HCT116 (cell line): ENCODE measurements around the gene DCTN2. TPM values are rescaled to one million over a fixed set of nuclear protein-coding genes. Genes with fewer than 3 reads are reported as not detected.

ENCODE experiments used
- ATAC-seq: fragments of 200-7000 bp; cut with Tn5 transposase; 2 replicates; pipeline ENCODE4 v1.9.1; 2020; ENCODE audit warnings: mild to moderate bottlenecking, moderate library complexity
- BruUV-seq: library from RNA; stranded (reverse); fragments of 400-500 nt; replicated peaks from 2 replicates; lab custom pipeline; 2021; lab: Mats Ljungman, UMichigan
- CTCF ChIA-PET: fragments of 300-600 bp; sonication (Branson Sonifier 250); formaldehyde crosslinking; loops from one replicate; lab custom pipeline; 2021; ENCODE audit warnings: antibody characterized with exemption; lab: Charles Lee
- POLR2A ChIA-PET: fragments of 300-600, 350-600 bp; sonication (Branson Sonifier 250); formaldehyde crosslinking; loops from one replicate; lab custom pipeline; 2021; ENCODE audit warnings: antibody characterized with exemption; lab: Charles Lee
- RAD21 ChIA-PET, 2 experiments: fragments of 300-600 bp; sonication (Branson Sonifier 250); formaldehyde crosslinking; loops; one replicate each; lab custom pipeline; 2023; ENCODE audit warnings: low total read pairs in 2 of 2; ENCODE audit not compliant: uncharacterized antibody in 2 of 2, unreplicated experiment in 2 of 2, low non-redundant PET in 1 of 2; lab: Charles Lee
- DNase-seq: peaks from one replicate; pipeline ENCODE4 v3.0.0-alpha.2; 2010; ENCODE audit warnings: low read depth, low spot score
- H2AFZ ChIP-seq: fragments of 200-600 bp; shearing (Covaris generic), sonication (generic); 2 replicates; pipeline ENCODE4 v1.6.1; 2017; ENCODE audit warnings: low read depth, mixed run types, mixed read lengths, antibody characterized with exemption, low read length; ENCODE audit not compliant: poor library complexity, severe bottlenecking
- H3K27ac ChIP-seq: 2 replicates; pipeline ENCODE4 v1.5.1; 2012; ENCODE audit warnings: low read depth, low read length
- H3K27me3 ChIP-seq: fragments of 200-600 bp; sonication (generic); 2 replicates; pipeline ENCODE4 v1.6.1; 2016; ENCODE audit warnings: mixed run types, low read length, mixed read lengths; ENCODE audit not compliant: insufficient read depth
- H3K36me3 ChIP-seq, 2 experiments: fragments of 200-500 bp in 1 of 2; fragments of 200-600 bp in 1 of 2; sonication (Bioruptor generic) in 1 of 2; sonication (generic) in 1 of 2; 2 replicates each; pipeline versions ENCODE4 v1.5.1 to v1.6.1; 2014 to 2016; ENCODE audit warnings: low read length in 2 of 2, inconsistent platforms in 1 of 2, mixed read lengths in 1 of 2, mixed run types in 1 of 2; ENCODE audit not compliant: insufficient read depth in 2 of 2, control insufficient read depth in 1 of 2
- H3K4me1 ChIP-seq, 2 experiments: fragments of 200-600 bp in 1 of 2; sonication (generic) in 1 of 2; 2 replicates each; pipeline versions ENCODE4 v1.5.1 to v1.6.1; 2012 to 2017; ENCODE audit warnings: low read length in 2 of 2, inconsistent platforms in 1 of 2, mild to moderate bottlenecking in 1 of 2, mixed read lengths in 1 of 2, mixed run types in 1 of 2, moderate library complexity in 1 of 2; ENCODE audit not compliant: insufficient read depth in 2 of 2, control insufficient read depth in 1 of 2
- H3K4me2 ChIP-seq: fragments of 200-600 bp; sonication (generic); 2 replicates; pipeline ENCODE4 v1.6.1; 2017; ENCODE audit warnings: mixed run types, low read length, mixed read lengths
- H3K4me3 ChIP-seq, 2 experiments: fragments of 200-600 bp in 1 of 2; sonication (generic) in 1 of 2; replicated peaks in 1 of 2; 2 replicates each; pipeline ENCODE4 v1.5.1; 2011 to 2016; ENCODE audit warnings: low read length in 2 of 2, control low read depth in 1 of 2, low read depth in 1 of 2, mild to moderate bottlenecking in 1 of 2, mixed read lengths in 1 of 2, mixed run types in 1 of 2
- H3K79me2 ChIP-seq: fragments of 200-600 bp; sonication (generic); 2 replicates; pipeline ENCODE4 v1.6.1; 2017; ENCODE audit warnings: mild to moderate bottlenecking, mixed run types, low read length, moderate library complexity, mixed read lengths; ENCODE audit not compliant: insufficient read depth
- H3K9ac ChIP-seq: fragments of 200-600 bp; sonication (generic); 2 replicates; pipeline ENCODE4 v1.6.1; 2016; ENCODE audit warnings: low read length, mixed read lengths
- H3K9me2 ChIP-seq: fragments of 200-600 bp; sonication (generic), shearing (Covaris generic); 2 replicates; pipeline ENCODE4 v1.6.1; 2017; ENCODE audit warnings: mixed run types, mild to moderate bottlenecking, moderate library complexity; ENCODE audit not compliant: insufficient read depth
- H3K9me3 ChIP-seq, 2 experiments: fragments of 200-500 bp in 1 of 2; fragments of 200-600 bp in 1 of 2; sonication (Bioruptor generic) in 1 of 2; sonication (generic) in 1 of 2; 2 replicates each; pipeline ENCODE4 v1.6.1; 2014 to 2017; ENCODE audit warnings: low read length in 2 of 2, mixed read lengths in 2 of 2, inconsistent platforms in 1 of 2, low read depth in 1 of 2, mild to moderate bottlenecking in 1 of 2, mixed run types in 1 of 2, moderate library complexity in 1 of 2; ENCODE audit not compliant: control insufficient read depth in 1 of 2, insufficient read depth in 1 of 2
- H4K20me1 ChIP-seq: fragments of 200-600 bp; sonication (generic), shearing (Covaris generic); 2 replicates; pipeline ENCODE4 v1.6.1; 2017; ENCODE audit warnings: mixed run types, mild to moderate bottlenecking, moderate library complexity; ENCODE audit not compliant: insufficient read depth
- EGR1 ChIP-seq: IDR thresholded peaks from 2 replicates; pipeline ENCODE4 v1.6.1; 2012; ENCODE audit warnings: low read depth
- EZH2 ChIP-seq: fragments of 200-600 bp; sonication (generic); IDR thresholded peaks from 2 replicates; pipeline ENCODE4 v1.6.1; 2017; ENCODE audit warnings: antibody characterized with exemption, mixed run types
- JUND ChIP-seq: IDR thresholded peaks from 2 replicates; pipeline ENCODE4 v1.6.1; 2012
- POLR2A ChIP-seq: IDR thresholded peaks from 2 replicates; pipeline ENCODE4 v1.7.0; 2011; ENCODE audit warnings: borderline replicate concordance; ENCODE audit not compliant: insufficient read depth, insufficient read length; ENCODE audit errors: extremely low read depth
- POLR2AphosphoS5 ChIP-seq: IDR thresholded peaks from 2 replicates; pipeline ENCODE4 v1.6.1; 2011; ENCODE audit warnings: mild to moderate bottlenecking, low read depth, low read length, moderate library complexity
- REST ChIP-seq: IDR thresholded peaks from 2 replicates; pipeline ENCODE4 v1.6.1; 2012; ENCODE audit warnings: low read depth
- SIN3A ChIP-seq: IDR thresholded peaks from 2 replicates; pipeline ENCODE4 v1.6.1; 2012; ENCODE audit warnings: low read depth
- SP1 ChIP-seq: IDR thresholded peaks from 2 replicates; pipeline ENCODE4 v1.6.1; 2012; ENCODE audit warnings: low read depth
- TCF7L2 ChIP-seq: IDR thresholded peaks from 2 replicates; pipeline ENCODE4 v1.7.0; 2011; ENCODE audit warnings: borderline replicate concordance, inconsistent platforms; ENCODE audit not compliant: insufficient read depth, insufficient read length; ENCODE audit errors: extremely low read depth
- ZFX ChIP-seq: fragments of 450-650 bp; IDR thresholded peaks from 2 replicates; pipeline ENCODE4 v1.6.1; 2017
- ZNF274 ChIP-seq: fragments of 200-500 bp; sonication (Bioruptor generic); IDR thresholded peaks from 2 replicates; pipeline ENCODE4 v1.6.1; 2014; ENCODE audit warnings: mild to moderate bottlenecking, low read depth, low read length, inconsistent platforms
- intact Hi-C: fragments of 100-400 bp; cut with micrococcal nuclease; formaldehyde crosslinking; loops from 2 replicates; pipeline ENCODE4 v1.10.0; 2022
- total RNA-seq: library from RNA; stranded (reverse); gene quantifications from one replicate; pipeline ENCODE4 v1.2.1, GENCODE V29; 2021; ENCODE audit not compliant: unreplicated experiment
- TF ChIP-seq, protein P1 (sequence below): IDR thresholded peaks from 2 replicates; pipeline ENCODE4 v1.6.1; 2012
- TF ChIP-seq, protein P2 (sequence below), 3 experiments: fragments of 200-600 bp in 1 of 3; sonication (generic) in 1 of 3; IDR thresholded peaks in 2 of 3; conservative IDR thresholded peaks in 1 of 3; 2 replicates each; pipeline ENCODE4 v1.5.1; 2012 to 2017; ENCODE audit warnings: low read depth in 2 of 3, low read length in 2 of 3, antibody characterized with exemption in 1 of 3, borderline replicate concordance in 1 of 3, control low read depth in 1 of 3, mild to moderate bottlenecking in 1 of 3, mixed read lengths in 1 of 3, mixed run types in 1 of 3, moderate library complexity in 1 of 3; ENCODE audit not compliant: insufficient read depth in 1 of 3

DCTN2 gene
- total RNA-seq, 1 experiment from 2014 or later, result 95.9 TPM

- TF ChIP-seq REST, result no peak
- TF ChIP-seq, protein P1, sequence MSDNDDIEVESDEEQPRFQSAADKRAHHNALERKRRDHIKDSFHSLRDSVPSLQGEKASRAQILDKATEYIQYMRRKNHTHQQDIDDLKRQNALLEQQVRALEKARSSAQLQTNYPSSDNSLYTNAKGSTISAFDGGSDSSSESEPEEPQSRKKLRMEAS, result no peak
Measured at GRCh38 chr12:57497223-57498131, 49.5 kb downstream of the DCTN2 start (continued).

GRCh38 chr12:57496822-57497221, 50.2 kb downstream of the DCTN2 start:
- TF ChIP-seq, protein P2, sequence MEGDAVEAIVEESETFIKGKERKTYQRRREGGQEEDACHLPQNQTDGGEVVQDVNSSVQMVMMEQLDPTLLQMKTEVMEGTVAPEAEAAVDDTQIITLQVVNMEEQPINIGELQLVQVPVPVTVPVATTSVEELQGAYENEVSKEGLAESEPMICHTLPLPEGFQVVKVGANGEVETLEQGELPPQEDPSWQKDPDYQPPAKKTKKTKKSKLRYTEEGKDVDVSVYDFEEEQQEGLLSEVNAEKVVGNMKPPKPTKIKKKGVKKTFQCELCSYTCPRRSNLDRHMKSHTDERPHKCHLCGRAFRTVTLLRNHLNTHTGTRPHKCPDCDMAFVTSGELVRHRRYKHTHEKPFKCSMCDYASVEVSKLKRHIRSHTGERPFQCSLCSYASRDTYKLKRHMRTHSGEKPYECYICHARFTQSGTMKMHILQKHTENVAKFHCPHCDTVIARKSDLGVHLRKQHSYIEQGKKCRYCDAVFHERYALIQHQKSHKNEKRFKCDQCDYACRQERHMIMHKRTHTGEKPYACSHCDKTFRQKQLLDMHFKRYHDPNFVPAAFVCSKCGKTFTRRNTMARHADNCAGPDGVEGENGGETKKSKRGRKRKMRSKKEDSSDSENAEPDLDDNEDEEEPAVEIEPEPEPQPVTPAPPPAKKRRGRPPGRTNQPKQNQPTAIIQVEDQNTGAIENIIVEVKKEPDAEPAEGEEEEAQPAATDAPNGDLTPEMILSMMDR (IDR thresholded peaks at IDR 0.05 in 2 of 3, conservative IDR thresholded peaks at IDR 0.05 in 1 of 3; ENCODE audit: borderline replicate concordance in 1 of 3, insufficient read depth in 1 of 3, low read depth in 2 of 3, low read length in 2 of 3), result no peak
- TF ChIP-seq ZNF274, result no peak
- TF ChIP-seq EZH2, result no peak
- TF ChIP-seq JUND, result no peak
- TF ChIP-seq ZFX, result no peak
- TF ChIP-seq SP1, result no peak
- no peak for TF ChIP-seq SIN3A
- TF ChIP-seq POLR2A, result no peak
- TF ChIP-seq, protein P1, result no peak
- TF ChIP-seq TCF7L2, result no peak
- TF ChIP-seq EGR1, result no peak
- TF ChIP-seq POLR2AphosphoS5, result no peak
- TF ChIP-seq, all 23 proteins: peak for 0
- Histone ChIP-seq H3K4me3 (no peak overlapping the region), H3K9ac (no peak overlapping the region), H3K79me2 (peaks cover 5% of the 10 kb centered on the region; the same call in 1 of the 2 replicates), H3K9me2 (no peaks in the 10 kb centered on the region), H4K20me1 (no peaks in the 10 kb centered on the region), H2AFZ (no peak overlapping the region), H3K27ac (no peak overlapping the region), H3K4me2 (no peak overlapping the region), H3K4me1 (no peaks in the 10 kb centered on the region), H3K9me3 (no peaks in the 10 kb centered on the region), H3K36me3 (peaks cover 35 to 52% of the 10 kb centered on the region in 2 experiments), H3K27me3 (no peaks in the 10 kb centered on the region)
- POLR2A ChIA-PET, result no interaction called here
- RAD21 ChIA-PET, result no interaction called here
- CTCF ChIA-PET, result no interaction called here
- DNase-seq (no peak), ATAC-seq (no peak)
- intact Hi-C loops, result no loop called here
- no TSS peak for BruUV-seq
